Midbrain (tissue), 1 donor: ENCODE data around the gene TAS2R60.
"Not testable (repeated sequence)": the region's sequence is repeated elsewhere in the genome, so short reads cannot be mapped to it uniquely, and the experiment has no call there.

ENCODE experiments used
- DNase-seq: peaks from one replicate; lab custom pipeline; 2025; lab: John Stamatoyannopoulos, UW

Gene TAS2R60

GRCh38 chr7:143411976-143412708, 31.1 kb upstream of the TAS2R60 start:
- no peak for DNase-seq

DNA sequence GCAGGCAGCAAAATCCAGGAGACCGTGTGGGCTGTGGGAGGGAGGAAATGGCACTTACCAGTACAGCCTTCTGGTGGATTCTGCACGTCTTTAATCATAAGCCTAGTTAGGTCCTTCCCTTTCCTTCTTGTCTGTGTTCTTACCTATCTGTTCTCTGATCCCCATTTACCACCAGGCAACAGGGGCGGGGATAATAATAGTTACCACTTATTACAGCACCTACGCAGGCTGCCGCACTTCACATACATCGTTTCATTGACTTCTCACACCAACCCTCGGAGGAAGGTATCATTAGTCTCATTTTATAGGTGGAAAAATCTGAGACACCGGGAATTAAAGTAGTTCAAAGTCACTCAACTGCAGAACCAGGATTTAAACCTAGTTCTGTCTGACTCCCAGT, 30.1 kb upstream of the TAS2R60 start:
- DNase-seq = no peak

- DNase-seq = not testable (repeated sequence)
Observed at GRCh38 chr7:143415209-143415608, 28.0 kb upstream of the TAS2R60 start.

- no peak for DNase-seq
Observed at GRCh38 chr7:143415742-143416397, 27.4 kb upstream of the TAS2R60 start.

DNA sequence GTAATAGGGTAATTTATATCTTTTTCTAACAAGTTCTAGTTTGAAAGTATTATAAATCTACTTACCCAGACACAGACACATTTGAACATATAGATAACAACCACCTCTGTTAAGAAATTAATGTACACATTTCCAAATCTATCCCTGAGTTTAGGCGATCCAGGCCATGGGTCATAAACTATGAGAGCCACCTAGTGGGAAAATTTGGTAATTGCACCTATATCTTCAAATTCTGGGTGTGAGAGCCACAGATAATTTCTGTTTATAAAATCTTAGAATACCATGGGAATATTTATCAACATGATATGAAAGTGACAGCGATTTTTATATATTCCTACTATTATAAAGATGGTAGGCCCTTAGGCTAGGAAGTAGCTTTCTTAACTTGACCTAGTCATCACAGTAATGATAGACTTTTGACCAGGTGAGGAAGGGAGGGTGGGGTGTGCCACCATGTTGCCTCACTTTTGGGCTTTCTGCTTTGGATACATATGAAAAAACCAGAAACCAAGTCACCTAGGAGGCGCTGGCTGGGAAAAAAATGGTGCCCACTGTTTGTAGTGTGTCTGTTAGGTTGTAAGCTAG, 26.6 kb upstream of the TAS2R60 start:
- DNase-seq = peak; percentile 43

DNA sequence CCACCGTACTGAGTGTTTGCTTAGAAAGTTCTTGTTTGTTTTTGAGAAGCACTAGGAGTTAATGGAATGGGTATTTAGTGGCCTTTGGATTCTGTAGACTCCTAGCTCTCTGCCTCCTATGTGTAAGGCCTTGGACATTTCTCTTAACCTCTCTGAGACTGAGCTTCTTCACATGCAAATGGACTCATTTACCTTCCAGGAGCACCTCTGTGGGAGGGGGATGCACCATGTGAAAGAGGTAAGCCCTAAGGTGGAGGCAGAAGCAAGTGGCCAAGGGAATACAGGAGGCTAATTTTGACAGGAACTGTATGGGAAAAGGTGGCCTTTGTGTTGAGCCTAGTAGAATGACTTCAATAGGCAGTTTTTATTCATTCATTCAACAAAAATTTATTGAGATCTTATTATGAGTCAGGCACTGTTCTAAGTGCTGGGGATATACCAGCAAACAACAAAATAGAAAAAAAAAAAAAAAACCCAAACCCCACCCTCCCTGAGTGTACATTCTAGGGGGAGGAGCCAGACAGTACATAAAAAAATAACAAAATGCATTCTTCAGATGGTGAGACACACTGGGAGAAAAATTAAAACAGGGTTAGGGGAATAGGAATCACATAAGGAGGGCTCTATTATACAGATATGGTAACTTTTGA, 25.4 kb upstream of the TAS2R60 start:
- DNase-seq = no peak

DNA sequence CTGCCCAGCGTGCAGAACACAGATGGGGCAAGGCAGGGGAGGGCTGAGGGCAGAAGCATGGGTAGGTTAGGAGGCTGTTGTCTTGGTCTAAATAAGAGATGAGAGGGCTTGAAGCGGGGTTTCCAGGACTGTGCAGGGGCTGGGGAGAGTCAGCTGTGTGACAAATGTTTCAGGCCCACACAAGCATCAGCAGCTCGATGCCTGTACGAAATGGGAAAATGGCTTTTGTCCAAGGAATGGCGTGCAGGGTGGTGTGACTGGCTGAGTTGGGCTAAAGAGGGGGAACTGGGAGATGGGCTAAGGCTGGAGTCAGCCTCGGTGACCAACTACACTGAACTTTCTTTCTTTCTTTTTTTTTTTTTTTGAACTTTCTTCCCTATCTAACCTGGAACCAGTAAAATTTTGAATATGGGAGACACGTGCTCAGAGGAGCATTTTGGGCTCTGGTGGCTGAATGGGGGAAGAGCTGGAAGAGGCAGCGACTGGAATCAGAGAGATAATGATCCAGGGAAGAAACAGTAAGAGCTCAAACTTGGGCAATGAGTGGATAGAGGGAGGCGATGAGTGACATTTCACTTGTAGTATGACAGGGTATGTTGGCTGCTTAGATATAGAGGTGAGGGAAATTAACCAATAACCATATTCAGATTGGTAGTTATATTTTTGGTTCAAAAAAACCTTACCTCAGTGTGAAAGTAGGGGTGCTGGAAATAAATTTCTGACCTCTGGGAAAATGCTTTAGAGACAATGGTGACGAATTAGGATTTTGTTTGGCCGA, 24.4 kb upstream of the TAS2R60 start:
- no peak for DNase-seq

GRCh38 chr7:143419880-143420279, 23.4 kb upstream of the TAS2R60 start:
- DNase-seq = no peak

GRCh38 chr7:143420624-143421023, 22.6 kb upstream of the TAS2R60 start:
- DNase-seq = not testable (repeated sequence)

DNA sequence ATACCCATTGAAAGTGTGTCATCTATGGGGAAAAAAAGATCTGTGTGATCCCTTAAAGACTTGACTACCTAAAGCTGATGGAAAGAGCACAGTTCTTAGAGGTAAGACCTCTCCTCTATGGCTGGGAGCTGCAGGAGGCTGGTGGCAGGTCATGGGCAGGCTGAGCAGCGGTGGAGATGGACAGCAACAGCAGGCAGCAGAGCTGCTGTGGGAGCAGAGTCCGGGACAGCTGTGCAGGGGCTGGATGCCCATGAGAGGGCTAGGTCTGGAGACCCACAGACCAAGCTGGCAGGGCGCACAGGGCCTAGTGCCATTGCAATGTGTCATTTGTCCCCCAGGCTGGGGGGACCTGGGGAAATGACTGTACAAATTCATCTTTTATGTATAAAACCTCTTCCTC, 21.2 kb upstream of the TAS2R60 start:
- DNase-seq = no peak

DNA sequence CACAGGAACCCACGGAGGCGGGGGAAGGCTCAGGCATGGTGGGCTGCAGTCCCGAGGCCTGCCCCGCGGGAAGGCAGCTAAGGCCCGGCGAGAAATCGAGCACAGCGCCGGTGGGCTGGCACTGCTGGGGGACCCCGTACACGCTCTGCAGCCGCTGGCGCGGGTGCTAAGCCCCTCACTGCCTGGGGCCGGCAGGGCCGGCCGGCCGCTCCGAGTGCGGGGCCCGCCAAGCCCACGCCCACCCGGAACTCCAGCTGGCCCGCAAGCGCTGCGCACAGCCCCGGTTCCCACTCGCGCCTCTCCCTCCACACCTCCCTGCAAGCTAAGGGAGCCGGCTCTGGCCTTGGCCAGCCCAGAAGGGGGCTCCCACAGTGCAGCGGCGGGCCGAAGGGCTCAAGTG, 18.8 kb upstream of the TAS2R60 start:
- DNase-seq = not testable (repeated sequence)

DNA sequence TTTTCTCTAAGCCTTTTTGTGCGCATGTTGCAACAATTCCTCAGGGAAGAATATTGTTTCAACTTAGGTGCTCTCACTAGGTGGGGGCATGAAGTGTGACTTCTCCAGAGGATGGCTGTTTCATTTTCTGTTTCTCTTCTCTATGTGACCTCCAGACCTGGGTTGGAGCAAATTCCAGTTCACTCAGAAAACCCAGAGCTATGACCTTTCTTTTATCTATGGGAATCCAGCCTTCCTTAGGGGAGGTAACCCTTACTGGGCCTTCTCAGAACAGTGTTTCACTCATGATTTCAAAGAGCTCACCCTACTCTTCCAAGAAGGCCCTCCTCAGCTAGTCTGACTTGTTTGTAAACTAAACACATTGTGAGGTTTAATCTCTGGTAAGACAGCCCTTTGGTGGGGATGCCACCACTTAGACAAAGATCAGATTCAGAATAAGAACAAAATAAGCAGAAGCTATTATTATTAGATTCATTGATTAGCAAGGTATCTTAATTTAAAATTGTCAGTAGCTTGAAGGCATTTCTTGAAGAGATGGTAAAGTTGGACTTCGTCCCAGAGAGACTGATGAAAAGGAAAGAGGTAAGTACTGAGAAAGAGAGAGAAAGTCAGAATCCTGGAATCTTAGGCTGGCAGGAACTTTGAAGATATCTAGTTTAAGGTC, 16.6 kb upstream of the TAS2R60 start:
- DNase-seq = no peak

GRCh38 chr7:143429770-143430698, 13.2 kb upstream of the TAS2R60 start:
- no peak for DNase-seq

DNA sequence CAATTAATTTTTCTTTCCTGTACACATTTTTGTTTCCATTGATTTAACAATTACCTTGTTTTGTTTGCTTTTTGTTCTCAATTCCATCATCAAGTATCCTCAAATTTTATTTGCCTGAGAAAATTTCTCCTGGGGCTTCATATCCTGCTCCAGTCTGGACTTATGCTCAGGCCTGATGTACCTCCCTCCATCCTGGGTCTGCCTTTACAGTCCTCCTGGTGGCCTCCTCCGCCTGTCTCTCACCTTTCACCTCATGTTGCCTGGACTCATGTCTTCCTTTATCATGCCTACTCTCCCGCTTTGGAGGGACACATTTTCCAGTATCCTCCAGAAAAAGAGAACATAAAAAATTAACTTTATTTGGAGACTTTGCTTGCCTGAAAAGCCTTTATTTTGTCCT, 12.1 kb upstream of the TAS2R60 start:
- no peak for DNase-seq

GRCh38 chr7:143433759-143434158, 9.5 kb upstream of the TAS2R60 start:
- no peak for DNase-seq

GRCh38 chr7:143434660-143435059, 8.6 kb upstream of the TAS2R60 start:
- DNase-seq = no peak

DNA sequence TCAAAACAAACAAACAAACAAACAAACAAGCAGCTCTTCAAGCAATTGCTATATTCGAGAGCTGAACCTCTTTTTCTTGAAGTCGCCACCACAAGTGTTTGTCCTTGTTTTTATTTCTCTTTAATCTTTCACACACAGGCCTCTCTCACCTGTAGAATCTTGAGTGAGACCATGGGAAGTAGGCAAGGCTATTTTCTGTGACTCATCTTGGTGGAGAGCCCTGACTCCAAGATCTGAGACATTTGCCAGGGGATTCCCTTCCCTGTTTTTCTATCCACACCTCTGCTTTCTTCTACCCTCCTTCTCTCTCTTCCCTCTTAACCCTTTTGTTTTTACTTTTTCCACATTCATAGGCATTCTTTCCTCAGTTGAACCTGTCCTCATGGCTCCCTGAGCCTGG, 8.0 kb upstream of the TAS2R60 start:
- DNase-seq = no peak

GRCh38 chr7:143436325-143436946, 6.8 kb upstream of the TAS2R60 start:
- DNase-seq = no peak

DNA sequence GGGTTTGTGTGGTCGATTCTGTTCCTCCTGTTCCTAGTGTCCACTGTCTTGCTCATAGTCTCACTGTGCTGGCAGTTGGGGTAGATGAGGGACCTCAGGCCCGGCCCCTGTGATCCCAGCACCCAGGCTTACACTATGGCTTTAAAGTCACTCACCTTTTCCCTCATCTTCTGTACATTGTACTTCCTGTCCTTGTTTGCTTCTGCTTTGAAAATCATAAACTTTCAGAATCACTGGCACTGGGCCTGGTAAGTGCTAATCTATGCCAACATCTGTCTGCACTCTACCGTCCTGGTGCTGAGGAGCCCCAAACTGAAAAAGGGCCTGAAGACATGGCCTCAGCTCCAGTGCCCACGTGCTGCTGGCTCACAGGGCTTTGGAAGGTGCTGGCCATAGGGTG, 5.7 kb upstream of the TAS2R60 start:
- no peak for DNase-seq

DNA sequence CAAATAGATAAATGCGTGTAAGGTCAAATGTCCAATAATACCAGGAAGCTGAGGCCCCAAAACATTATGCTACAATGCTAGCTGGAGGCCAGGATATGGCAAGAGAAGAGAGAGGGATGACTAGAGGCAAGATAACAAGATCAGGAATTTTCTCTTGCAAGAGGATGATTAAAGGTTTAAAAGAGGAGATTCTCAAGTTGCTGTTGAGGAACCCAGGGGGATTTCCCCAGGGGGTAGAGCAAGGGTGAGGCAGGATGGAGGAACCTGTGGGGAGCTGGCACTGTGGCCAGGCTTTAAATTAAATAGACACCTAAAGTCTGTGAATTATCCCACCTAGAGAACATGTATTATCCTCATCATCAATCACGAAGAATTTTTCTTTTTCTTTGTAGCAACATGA, 3.4 kb upstream of the TAS2R60 start:
- no peak for DNase-seq
